ENCODE results near the gene GRID2. TPM values are rescaled to one million over a fixed set of nuclear protein-coding genes. Genes with fewer than 3 reads are reported as not detected.

Gene GRID2
- total RNA-seq, 1 donor from 2014 or later, result 0.17 TPM

- Histone ChIP-seq H3K9me3 (ENCODE audit: low read depth) (no peaks in the 10 kb centered on the region), H3K27ac (no peak overlapping the region), H3K36me3 (no peaks in the 10 kb centered on the region), H3K79me2 (ENCODE audit: low read depth) (no peaks in the 10 kb centered on the region), H3K4me1 (no peaks in the 10 kb centered on the region), H3F3A (ENCODE audit: low read depth) (no peaks in the 10 kb centered on the region), H4K20me1 (ENCODE audit: low read depth) (no peaks in the 10 kb centered on the region), H2AFZ (replicated peaks) (no peak overlapping the region), H3K4me3 (no peak overlapping the region), H3K4me2 (no peak overlapping the region), H3K9ac (no peak overlapping the region), H3K27me3 (no peaks in the 10 kb centered on the region)
- no peak for DNase-seq (ENCODE audit: low spot score)
- H3K36me3 Mint-ChIP-seq, result no peaks in the 10 kb centered on the region
- H3K27ac Mint-ChIP-seq, result no peak overlapping the region
- H3K4me3 Mint-ChIP-seq, result no peak overlapping the region
- H3K4me1 Mint-ChIP-seq, result no peaks in the 10 kb centered on the region
- no peaks in the 10 kb centered on the region for H3K27me3 Mint-ChIP-seq (ENCODE audit: insufficient read depth, low read depth)
- no peak for TF ChIP-seq EZH2phosphoT487 (IDR thresholded peaks at IDR 0.05)
- TF ChIP-seq, protein P1, sequence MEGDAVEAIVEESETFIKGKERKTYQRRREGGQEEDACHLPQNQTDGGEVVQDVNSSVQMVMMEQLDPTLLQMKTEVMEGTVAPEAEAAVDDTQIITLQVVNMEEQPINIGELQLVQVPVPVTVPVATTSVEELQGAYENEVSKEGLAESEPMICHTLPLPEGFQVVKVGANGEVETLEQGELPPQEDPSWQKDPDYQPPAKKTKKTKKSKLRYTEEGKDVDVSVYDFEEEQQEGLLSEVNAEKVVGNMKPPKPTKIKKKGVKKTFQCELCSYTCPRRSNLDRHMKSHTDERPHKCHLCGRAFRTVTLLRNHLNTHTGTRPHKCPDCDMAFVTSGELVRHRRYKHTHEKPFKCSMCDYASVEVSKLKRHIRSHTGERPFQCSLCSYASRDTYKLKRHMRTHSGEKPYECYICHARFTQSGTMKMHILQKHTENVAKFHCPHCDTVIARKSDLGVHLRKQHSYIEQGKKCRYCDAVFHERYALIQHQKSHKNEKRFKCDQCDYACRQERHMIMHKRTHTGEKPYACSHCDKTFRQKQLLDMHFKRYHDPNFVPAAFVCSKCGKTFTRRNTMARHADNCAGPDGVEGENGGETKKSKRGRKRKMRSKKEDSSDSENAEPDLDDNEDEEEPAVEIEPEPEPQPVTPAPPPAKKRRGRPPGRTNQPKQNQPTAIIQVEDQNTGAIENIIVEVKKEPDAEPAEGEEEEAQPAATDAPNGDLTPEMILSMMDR (IDR thresholded peaks at IDR 0.05), result no peak
- TF ChIP-seq EZH2 (IDR thresholded peaks at IDR 0.05), result no peak
- no peaks in the 10 kb centered on the region for H3K9me3 Mint-ChIP-seq
Measured at GRCh38 chr4:93243262-93243661, 939.5 kb downstream of the GRID2 start.

DNA sequence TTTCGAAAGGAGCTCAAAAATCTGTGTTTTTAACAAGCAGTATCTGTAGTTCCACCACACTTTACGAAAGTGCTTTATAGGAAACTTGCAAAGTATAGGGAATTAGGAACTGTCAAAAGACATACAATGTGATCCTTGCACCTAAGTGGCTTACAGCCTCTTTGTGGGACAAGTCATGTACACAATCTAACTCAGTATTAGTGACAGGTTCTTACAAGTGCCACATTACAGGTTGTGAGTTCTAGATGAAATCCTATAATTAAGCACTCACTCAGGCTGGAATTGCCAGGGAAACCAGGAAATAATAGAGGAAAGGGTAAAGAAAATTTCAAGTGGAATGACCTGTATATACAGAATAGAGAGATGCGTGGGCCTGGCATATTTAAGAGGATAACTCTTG, 957.4 kb downstream of the GRID2 start:
- TF ChIP-seq, protein P1 (IDR thresholded peaks at IDR 0.05), result no peak
- no peak for TF ChIP-seq EZH2phosphoT487 (IDR thresholded peaks at IDR 0.05)
- TF ChIP-seq EZH2 (IDR thresholded peaks at IDR 0.05), result no peak
- H3K4me3 Mint-ChIP-seq, result no peak overlapping the region
- no peak overlapping the region for H3K4me3 ChIP-seq

DNA sequence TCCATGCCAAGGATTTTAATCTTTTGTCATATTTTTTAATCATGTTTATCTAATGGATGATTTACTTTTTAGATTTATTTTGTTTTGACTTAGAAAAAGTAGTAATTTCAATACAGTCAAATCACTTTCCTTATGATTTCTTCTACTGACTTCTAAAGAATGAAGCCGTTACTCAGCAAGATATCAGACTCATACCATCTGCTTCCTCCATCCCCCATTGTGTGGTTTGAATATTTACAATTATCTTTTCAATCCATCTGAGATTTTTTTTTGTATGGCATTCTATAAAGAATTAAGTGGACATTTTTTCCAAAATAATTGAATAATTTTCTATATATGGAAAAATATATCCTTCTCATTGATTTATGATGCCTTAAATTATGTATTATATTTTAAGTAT, 959.4 kb downstream of the GRID2 start:
- no peak for DNase-seq (ENCODE audit: low spot score)
- Histone ChIP-seq H3F3A (ENCODE audit: low read depth) (no peaks in the 10 kb centered on the region), H3K9me3 (ENCODE audit: low read depth) (no peaks in the 10 kb centered on the region), H2AFZ (replicated peaks) (no peak overlapping the region), H3K27me3 (no peaks in the 10 kb centered on the region), H3K79me2 (ENCODE audit: low read depth) (no peaks in the 10 kb centered on the region), H3K4me1 (no peaks in the 10 kb centered on the region), H3K27ac (no peak overlapping the region), H3K9ac (no peak overlapping the region), H3K36me3 (no peaks in the 10 kb centered on the region), H3K4me2 (no peak overlapping the region), H3K4me3 (no peak overlapping the region), H4K20me1 (ENCODE audit: low read depth) (no peaks in the 10 kb centered on the region)
- Mint-ChIP-seq H3K27me3 (ENCODE audit: insufficient read depth, low read depth) (no peaks in the 10 kb centered on the region), H3K36me3 (no peaks in the 10 kb centered on the region), H3K4me1 (no peaks in the 10 kb centered on the region), H3K4me3 (no peak overlapping the region), H3K27ac (no peak overlapping the region), H3K9me3 (no peaks in the 10 kb centered on the region)
- TF ChIP-seq EZH2 (IDR thresholded peaks at IDR 0.05) (no peak), EZH2phosphoT487 (IDR thresholded peaks at IDR 0.05) (no peak)
- TF ChIP-seq, protein P1 (IDR thresholded peaks at IDR 0.05), result no peak

More for the DNA sequence above, 957.4 kb downstream of the GRID2 start:
- H3K36me3 ChIP-seq, result no peaks in the 10 kb centered on the region
- no peaks in the 10 kb centered on the region for H3K4me1 ChIP-seq
- H3K4me2 ChIP-seq, result no peak overlapping the region
- no peaks in the 10 kb centered on the region for H3K27me3 ChIP-seq
- DNase-seq (ENCODE audit: low spot score), result no peak
- no peak overlapping the region for H3K9ac ChIP-seq
- Mint-ChIP-seq H3K36me3 (no peaks in the 10 kb centered on the region), H3K4me1 (no peaks in the 10 kb centered on the region), H3K27ac (no peak overlapping the region), H3K27me3 (ENCODE audit: insufficient read depth, low read depth) (no peaks in the 10 kb centered on the region), H3K9me3 (no peaks in the 10 kb centered on the region)
- no peaks in the 10 kb centered on the region for H3F3A ChIP-seq (ENCODE audit: low read depth)
- H3K27ac ChIP-seq, result no peak overlapping the region
- no peaks in the 10 kb centered on the region for H3K9me3 ChIP-seq (ENCODE audit: low read depth)
- H4K20me1 ChIP-seq (ENCODE audit: low read depth), result no peaks in the 10 kb centered on the region
- H2AFZ ChIP-seq (replicated peaks), result no peak overlapping the region
- no peaks in the 10 kb centered on the region for H3K79me2 ChIP-seq (ENCODE audit: low read depth)
